ENCODE results near the gene ZNF618. TPM values are rescaled to one million over a fixed set of nuclear protein-coding genes. Genes with fewer than 3 reads are reported as not detected.

The ZNF618 gene
- total RNA-seq, 1 donor = 13.6 TPM

DNA sequence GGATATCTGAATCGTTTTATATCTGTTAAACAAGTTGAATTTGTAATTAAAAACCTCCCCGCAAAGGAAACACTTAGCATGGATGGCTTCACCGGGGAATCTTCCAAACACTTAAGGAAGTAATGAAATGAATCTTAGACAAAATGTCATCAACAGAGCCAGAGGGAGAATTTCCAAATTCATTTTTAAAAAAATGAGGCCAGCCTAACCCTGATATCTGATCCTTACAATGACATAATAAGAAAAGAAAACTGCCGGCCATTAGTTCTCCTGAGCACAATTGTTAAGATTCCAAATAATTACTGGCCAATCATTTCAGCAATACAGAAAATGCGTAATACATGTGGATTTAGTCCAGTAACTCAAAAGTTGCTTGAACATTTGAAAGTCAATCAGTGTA, 229.1 kb downstream of the ZNF618 start:
- H3K4me3 ChIP-seq (ENCODE audit: low read depth, low read length) = no peak overlapping the region
- TF ChIP-seq, protein P1, sequence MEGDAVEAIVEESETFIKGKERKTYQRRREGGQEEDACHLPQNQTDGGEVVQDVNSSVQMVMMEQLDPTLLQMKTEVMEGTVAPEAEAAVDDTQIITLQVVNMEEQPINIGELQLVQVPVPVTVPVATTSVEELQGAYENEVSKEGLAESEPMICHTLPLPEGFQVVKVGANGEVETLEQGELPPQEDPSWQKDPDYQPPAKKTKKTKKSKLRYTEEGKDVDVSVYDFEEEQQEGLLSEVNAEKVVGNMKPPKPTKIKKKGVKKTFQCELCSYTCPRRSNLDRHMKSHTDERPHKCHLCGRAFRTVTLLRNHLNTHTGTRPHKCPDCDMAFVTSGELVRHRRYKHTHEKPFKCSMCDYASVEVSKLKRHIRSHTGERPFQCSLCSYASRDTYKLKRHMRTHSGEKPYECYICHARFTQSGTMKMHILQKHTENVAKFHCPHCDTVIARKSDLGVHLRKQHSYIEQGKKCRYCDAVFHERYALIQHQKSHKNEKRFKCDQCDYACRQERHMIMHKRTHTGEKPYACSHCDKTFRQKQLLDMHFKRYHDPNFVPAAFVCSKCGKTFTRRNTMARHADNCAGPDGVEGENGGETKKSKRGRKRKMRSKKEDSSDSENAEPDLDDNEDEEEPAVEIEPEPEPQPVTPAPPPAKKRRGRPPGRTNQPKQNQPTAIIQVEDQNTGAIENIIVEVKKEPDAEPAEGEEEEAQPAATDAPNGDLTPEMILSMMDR (IDR thresholded peaks at IDR 0.05; ENCODE audit: insufficient read depth, low read length) = no peak
- peak; percentile 17 for DNase-seq (ENCODE audit: low read depth)

Other genes starting within 250 kb of the ZNF618 start
- 0.27 TPM in 1 of 2 replicates, not detected in the other for gene AMBP, start 202.0 kb downstream of the ZNF618 start, total RNA-seq (ENCODE audit: low replicate concordance)
- not detected in 2 replicates for gene KIF12, start 223.0 kb downstream of the ZNF618 start, total RNA-seq (ENCODE audit: low replicate concordance)

Measured in fibroblast of the aortic adventitia (primary cell).